Lower leg skin (tissue), 4 donors: ENCODE measurements around the gene CHD6. TPM values are rescaled to one million over a fixed set of nuclear protein-coding genes. Genes with fewer than 3 reads are reported as not detected.

Source experiments
- DNase-seq, 2 donors: peaks; one replicate each; pipeline ENCODE4 v3.0.0-alpha.2; 2019; ENCODE audit warnings: low spot score in 2 of 2
- H3K4me3 ChIP-seq: fragments of 200-600 bp; sonication (generic); 2 replicates; pipeline ENCODE4 v1.5.1; 2017; ENCODE audit warnings: mild to moderate bottlenecking, low read depth; ENCODE audit not compliant: poor library complexity, severe bottlenecking
- POLR2A ChIP-seq, 2 donors: fragments of 450-650 bp; IDR thresholded peaks; one replicate each; pipeline ENCODE4 v1.6.1; 2016 to 2017; ENCODE audit warnings: antibody characterized with exemption in 2 of 2, mild to moderate bottlenecking in 1 of 2, moderate library complexity in 1 of 2
- WGBS, 2 donors: methylation state at CpG; one replicate each; pipeline ENCODE4 v1.1.5; 2018; 5-methylcytosine and 5-hydroxymethylcytosine counted together
- intact Hi-C: fragments of 100-400 bp; cut with DNase I; formaldehyde crosslinking; loops from one replicate; pipeline ENCODE4 v1.15.0; 2023; ENCODE audit warnings: low total_unique reads
- total RNA-seq, 4 donors: library from RNA; depleted of rRNA; stranded (reverse); fragments of >200 nt; gene quantifications; one replicate each; pipeline ENCODE4 v1.1.0, GENCODE V29; 2016
- TF ChIP-seq, protein P1 (sequence below), 3 donors: fragments of 450-650 bp; IDR thresholded peaks; one replicate each; pipeline ENCODE4 v1.5.1; 2016; ENCODE audit warnings: antibody characterized with exemption in 3 of 3, mild to moderate bottlenecking in 3 of 3, moderate library complexity in 2 of 3

The CHD6 gene
- total RNA-seq, 4 donors from 2014 or later, result 29.7 to 40.1 (median 37.7) TPM

DNA sequence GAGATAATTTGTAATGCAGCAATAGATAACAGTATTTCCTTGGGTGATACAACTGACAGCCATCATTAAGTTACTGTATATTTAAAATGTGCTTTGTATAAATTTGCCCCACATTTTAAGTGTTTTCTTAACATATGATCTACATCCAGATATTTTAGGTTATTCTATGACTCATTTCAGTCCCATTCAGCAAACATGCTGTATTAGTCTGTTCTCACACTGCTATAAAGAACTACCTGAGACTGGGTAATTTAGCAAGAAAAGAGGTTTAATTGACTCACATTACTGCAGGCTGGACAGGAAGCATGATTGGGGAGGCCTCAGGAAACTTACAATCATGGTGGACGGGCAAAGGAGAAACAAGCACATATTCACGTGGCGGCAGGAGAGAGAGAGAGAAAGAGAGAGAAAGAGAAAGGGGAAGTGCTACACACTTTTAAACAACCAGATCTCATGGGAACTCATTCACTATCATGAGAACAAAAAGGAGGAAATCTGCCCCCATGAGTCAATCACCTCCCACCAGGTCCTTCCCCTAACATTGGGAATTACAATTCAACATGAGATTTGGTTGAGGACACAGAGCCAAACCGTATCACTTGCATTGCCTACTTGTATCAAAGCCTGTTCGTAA lies 9.6 kb upstream of the CHD6 start:
- no peak for TF ChIP-seq POLR2A (IDR thresholded peaks at IDR 0.05)
- TF ChIP-seq, protein P1, sequence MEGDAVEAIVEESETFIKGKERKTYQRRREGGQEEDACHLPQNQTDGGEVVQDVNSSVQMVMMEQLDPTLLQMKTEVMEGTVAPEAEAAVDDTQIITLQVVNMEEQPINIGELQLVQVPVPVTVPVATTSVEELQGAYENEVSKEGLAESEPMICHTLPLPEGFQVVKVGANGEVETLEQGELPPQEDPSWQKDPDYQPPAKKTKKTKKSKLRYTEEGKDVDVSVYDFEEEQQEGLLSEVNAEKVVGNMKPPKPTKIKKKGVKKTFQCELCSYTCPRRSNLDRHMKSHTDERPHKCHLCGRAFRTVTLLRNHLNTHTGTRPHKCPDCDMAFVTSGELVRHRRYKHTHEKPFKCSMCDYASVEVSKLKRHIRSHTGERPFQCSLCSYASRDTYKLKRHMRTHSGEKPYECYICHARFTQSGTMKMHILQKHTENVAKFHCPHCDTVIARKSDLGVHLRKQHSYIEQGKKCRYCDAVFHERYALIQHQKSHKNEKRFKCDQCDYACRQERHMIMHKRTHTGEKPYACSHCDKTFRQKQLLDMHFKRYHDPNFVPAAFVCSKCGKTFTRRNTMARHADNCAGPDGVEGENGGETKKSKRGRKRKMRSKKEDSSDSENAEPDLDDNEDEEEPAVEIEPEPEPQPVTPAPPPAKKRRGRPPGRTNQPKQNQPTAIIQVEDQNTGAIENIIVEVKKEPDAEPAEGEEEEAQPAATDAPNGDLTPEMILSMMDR (IDR thresholded peaks at IDR 0.05), result no peak
- intact Hi-C loops, result no loop called here
- no peak for DNase-seq
- 88% methylated on average over 5 of the region's 5 CpGs for WGBS, 2 donors
- no peak overlapping the region for H3K4me3 ChIP-seq

DNA sequence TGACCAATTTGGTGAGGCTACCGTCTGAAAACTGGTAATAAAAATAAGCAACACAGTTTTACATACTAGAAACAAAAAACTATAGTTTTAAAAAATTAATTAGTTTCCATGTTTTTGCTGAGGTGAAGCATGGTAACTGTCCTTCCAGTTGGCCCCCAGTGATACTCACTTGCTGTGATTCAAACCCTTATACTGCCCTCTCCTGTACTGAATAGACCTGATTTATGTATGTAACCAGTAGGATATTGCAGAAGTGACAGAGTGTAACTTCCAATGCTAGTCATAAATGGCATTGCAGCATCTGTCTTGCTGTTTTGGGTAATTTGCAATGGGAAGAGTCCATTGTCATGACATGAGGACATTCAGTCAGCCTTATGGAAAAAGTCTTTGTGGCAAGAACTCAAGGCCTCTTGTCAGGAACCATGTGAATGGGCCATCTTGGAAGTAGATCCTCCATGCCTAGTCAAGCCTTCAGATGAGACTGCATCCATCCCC lies 8.9 kb upstream of the CHD6 start:
- intact Hi-C loops, result no loop called here
- no peak for TF ChIP-seq POLR2A (IDR thresholded peaks at IDR 0.05)
- TF ChIP-seq, protein P1 (IDR thresholded peaks at IDR 0.05), result no peak
- no peak for DNase-seq
- H3K4me3 ChIP-seq, result no peak overlapping the region
- WGBS, 2 donors, result 93% methylated on average over 1 of the region's 1 CpG

DNA sequence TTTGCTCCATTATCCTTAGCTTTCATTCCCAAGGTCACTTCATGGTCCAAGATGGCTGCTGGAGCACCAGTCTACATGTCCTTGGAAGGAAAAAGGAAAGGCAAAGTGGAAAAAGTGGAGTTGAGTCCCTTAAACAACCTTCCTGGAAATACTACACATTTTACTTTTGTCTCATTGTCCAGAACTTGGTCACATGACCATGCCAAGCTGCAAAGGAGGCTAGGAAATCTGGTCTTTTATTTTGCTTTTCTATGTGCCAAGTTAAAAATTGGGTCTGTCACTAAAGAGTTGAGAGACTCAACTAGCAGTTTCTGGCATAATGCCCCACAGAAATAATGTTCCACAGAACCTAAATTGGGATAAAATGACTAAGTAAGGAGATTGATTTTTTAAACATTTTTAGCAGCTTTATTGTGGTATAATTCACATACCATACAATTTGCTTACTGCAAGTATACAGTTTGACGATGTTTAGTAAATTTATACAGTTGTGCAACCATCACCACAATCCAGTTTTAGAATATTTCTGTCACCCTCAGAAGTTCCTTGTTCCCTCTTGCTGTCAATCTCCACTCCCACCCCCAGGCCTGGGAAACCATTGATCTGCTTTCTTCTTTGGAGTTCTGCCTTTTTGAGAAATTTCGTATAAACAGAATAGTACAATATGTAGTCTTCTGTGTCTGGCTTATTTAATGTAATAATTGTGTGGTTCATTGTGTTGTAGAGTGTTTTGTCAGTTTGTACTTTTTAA lies 5.6 kb upstream of the CHD6 start:
- no peak for DNase-seq
- WGBS, 2 donors, result 36 to 38% methylated on average over 2 of the region's 2 CpGs
- TF ChIP-seq, protein P1 (IDR thresholded peaks at IDR 0.05), result no peak
- no peak for TF ChIP-seq POLR2A (IDR thresholded peaks at IDR 0.05)
- intact Hi-C loops, result no loop called here
- H3K4me3 ChIP-seq, result no peak overlapping the region

DNA sequence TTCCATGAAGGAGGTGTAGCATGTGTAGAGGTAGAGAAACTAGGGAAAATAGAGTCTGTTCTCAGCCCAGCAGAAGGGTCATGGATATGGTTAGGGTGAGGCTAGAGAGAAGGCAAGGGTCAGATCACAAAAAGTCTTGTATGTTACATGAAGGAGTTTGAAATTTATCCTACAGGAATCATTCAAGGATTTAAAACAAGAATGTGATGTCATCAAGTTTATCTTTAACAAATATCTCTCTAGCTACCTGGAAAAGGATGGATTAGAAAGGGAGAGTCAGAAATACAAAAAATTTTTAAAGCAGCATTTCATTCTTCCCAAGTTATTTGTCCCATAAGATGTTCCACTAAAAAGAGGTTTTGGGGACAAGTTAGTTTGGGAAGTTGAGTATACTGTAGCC lies 4.4 kb upstream of the CHD6 start:
- intact Hi-C loops, result no loop called here
- H3K4me3 ChIP-seq, result no peak overlapping the region
- TF ChIP-seq, protein P1 (IDR thresholded peaks at IDR 0.05), result no peak
- no peak for TF ChIP-seq POLR2A (IDR thresholded peaks at IDR 0.05)
- no peak for DNase-seq

DNA sequence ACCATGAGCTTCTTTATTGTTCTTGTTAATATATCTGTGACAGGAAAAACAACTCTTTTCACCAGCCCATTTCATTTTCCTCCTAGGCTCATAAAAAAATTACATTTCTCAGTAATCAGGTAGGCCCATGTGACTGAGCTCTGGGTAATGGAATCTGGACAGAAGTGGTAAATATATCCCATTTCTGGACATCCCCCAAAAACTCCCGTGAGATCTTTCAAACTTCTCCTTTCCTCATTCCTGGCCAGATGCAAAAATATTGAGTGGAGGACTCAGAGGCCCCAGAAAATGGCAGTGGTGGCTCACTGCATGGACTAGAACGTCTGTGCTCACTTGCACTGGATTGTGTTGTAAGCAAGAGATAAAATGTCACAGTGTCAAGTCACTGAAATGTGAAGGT lies 3.8 kb upstream of the CHD6 start:
- intact Hi-C loops, result no loop called here
- DNase-seq, result no peak
- no peak for TF ChIP-seq POLR2A (IDR thresholded peaks at IDR 0.05)
- TF ChIP-seq, protein P1 (IDR thresholded peaks at IDR 0.05), result no peak
- H3K4me3 ChIP-seq, result no peak overlapping the region
- WGBS, 2 donors, result 67 to 70% methylated on average over 2 of the region's 2 CpGs
